ENCODE data around the gene RANBP17.
"Not testable (repeated sequence)": the region's sequence is repeated elsewhere in the genome, so short reads cannot be mapped to it uniquely, and the experiment has no call there.

Gene RANBP17

DNA sequence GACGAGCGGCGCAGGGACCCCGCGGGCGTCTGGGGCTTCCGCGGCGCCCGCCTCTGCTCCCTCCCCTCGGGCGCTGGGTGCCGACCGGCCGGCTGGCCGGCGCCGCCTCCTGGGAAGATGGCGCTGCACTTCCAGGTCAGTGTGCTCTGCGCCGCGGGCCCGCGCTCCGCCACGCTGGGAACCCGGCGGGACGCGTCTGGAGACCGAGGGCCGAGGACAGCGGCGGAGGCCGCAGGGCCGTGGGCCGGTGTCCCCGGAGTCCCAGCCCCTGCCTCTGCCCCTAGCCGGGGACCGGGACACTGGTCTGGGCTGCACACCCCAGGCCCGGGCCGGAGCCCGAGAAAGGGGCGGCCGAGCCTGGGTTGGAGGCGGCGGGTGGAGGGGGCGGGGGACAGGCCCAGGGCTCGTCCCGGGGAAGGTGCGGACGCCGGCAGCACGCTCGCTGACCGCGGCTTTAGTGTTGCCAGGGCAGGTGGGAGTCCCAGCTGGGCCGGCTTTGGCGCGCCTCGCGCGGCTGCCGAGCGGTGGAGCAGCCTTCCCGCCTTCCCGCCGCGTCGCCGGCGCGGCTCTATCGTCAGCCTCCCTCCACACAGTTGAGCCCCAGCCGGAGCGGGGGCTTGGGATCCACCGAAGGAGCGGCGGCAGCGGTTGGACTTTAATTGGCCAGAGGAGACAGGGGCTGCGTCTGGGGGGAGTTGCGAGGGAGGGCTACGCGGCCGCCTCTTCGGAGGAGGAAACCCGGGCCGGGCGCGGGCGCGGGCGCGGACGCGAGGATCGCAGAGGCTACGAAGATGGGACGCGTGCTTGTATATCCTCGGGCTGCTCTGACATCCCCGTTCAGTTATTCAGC lies at the start of gene RANBP17:
TSS of gene RANBP17 (plus strand) at position 102 of the 850 bp plus-strand sequence.
- DNase-seq = no peak

DNA sequence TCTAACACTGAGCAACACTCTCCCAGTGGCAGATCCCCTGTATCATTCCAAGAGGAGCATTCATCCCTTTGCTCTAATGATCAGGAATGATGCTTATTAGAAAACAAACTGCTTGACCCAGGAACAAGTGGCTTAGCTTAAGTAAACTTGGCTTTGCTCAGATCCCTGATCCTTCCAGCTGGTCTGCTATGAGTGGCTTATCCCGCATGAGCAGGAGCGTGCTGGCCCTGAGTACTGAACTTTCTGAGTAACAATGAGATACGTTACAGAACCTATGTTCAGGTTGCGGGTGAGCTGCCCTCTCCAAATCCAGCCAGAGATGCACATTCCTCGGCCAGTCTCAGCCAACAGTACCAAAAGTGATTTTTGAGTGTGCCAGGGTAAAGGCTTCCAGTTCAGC lies 48.6 kb upstream of the RANBP17 start:
- no peak for DNase-seq

DNA sequence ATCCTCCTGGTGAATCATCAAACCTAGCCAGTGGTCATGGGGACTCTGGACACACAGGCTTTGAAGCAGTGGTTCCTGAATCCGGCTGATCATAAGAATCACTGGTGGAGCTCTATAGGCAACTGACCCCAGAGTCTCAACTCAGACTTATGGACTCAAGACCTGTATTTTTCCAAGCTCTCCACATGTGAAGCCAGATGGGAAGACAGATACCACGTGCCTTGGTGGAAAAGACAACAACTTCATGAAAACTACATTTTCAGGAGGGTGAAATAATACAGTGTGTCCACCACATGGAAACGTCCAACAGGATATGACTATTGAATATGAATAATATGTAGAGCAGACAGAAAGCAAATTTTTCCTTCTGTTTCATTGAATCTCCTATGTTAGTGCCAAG lies 44.6 kb upstream of the RANBP17 start:
- DNase-seq = no peak

DNA sequence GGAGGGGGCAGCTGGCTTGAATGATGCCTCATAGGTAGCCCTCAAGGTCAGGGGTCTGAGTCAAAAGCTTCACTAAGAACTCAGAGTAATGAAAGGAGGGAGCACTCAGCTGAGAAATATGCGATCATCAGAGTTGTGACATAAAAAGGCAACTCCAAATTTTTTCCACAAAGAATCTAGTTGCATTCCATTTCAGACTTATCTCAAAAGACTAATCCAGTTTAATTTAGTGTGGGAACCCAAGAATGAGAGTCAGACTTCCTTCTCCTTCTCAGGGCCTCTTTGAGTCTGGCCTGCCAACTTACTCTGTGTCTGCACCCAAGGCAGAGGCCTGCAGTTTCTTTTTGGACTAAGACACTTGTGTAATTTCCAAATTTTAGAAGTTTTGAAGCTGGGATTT lies 43.6 kb upstream of the RANBP17 start:
- no peak for DNase-seq

DNA sequence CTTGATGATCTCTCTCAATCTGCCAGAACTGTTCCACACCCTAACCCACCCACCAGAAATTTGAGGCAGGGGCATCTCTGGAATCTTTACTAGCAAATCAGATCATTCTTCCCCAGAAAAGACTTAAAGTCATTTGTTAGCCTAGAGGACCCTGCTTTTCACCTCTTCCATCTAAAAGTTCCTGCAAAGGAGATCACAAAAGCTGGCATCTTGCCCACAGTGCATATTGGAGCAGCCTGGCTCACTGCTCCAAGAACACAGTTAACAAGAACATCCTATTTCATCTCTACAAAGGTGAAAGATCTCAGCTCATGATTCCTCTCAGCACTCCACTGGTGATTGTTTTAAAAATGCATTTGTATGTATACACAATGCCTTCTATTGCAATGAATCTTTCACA lies 42.0 kb upstream of the RANBP17 start:
- DNase-seq = no peak

DNA sequence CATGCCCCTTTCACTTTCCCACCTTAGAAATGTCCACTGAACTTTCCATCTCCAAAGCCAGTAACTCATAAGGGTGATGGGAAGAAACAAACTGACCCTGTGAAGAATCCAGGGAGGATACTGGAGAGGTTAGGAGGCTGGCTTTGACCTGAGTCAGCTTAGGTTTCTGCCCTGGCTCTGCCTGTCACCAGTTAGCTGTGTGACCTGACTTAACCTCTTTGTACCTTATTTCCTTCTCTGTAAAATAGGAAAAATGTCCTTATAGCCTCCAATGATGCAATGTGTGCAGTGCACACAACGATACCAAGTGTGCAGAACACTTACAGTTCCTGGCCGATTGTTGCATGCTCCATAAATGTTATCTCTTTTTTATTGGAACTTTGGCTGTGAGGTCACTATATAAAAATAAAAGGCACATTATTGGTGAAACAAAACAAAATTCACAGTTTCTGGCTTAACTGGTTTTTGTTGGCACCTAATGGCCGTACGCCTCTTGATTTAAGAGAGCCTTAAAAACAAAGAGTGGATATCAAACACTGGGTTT lies 40.5 kb upstream of the RANBP17 start:
- no peak for DNase-seq

DNA sequence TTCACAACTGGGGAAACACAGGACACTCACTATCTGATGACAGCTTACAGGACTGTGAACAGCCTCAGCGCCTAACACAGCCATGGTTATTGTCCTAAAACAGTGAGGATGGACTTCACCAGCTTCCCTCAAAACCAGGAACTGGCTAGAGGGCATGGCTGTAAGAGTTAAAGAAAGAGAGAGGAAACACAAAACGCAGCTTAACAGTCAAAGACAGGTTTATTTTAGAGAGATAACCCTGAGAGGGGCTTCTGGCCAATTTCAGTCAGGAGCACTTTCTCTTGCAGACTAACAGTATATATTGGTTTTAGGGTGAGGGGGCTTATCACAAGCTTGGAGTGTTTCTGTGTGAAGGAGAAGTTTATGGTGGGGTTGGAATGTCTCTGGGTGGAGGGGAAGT lies 35.7 kb upstream of the RANBP17 start:
- DNase-seq = no peak

DNA sequence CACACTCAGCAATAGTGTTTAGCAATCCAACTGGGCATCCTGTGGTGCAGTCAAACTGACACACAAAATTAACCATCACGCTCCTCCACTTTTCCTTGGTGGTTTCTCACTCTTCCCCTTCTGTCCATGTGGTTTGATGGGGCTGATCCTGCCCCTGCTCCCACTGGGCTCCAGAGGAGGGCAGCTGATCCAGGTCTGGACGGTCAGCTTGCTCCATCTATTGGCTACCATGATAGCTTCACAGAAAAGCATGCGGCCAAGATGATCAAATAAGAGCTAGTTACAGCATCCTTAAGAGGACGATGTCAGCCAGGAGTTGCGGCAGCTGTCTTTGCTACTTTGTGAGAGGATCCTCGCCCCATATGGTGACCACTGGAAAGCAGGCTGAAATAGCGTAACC lies 29.6 kb upstream of the RANBP17 start:
- no peak for DNase-seq

DNA sequence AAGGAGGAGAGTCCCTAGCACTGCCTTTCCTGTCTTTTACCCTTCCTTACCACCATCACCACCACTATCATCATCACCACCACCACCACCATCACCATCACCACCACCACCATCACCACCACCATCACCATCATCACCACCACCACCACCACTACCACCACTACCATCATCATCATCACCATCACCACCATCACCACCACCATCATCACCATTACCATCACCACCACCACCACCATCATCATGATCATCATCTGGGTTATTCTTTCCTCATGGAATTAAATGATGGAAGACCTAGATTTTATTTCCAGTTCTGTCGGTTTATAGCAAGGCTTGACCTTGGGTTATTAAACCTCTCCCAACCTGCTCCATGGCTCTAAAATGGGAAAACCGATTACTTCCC lies 27.8 kb upstream of the RANBP17 start:
- DNase-seq = not testable (repeated sequence)

DNA sequence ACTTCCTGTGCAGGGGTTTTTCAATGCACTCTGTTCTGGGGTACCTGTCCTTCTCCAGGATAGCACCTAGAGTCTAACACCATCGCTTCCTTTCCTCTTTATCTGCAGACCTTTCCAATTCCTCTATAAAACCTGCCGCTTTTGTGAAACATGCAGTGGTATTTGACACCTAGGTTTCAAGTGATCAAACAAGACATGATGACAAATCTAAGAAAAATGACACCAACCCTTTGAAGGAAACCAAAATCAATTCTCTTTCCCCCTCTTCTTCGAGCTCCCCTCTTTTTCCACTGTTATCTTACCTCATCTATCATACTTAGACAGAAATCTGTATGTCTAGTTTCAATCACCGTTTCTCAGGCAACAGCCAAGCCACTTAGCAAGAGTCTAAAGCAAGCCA lies 25.6 kb upstream of the RANBP17 start:
- no peak for DNase-seq

DNA sequence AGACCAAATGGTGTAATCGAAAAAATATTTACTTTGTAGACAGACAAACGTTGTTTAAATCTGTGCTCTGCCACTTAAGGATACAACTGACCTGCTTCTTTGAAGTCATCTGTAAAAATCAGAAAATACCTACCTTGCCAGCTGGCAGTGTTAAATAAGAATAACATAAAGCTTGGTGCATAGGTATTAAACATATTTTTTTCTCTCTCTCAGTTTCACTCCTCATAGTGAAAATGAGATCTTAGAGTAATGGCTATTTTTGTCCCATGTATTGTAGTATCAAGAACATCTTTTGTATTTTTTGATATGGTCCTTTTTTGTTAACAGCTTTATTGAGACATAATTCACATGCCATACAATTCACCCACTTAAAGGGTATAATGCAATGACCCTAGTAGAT lies 17.9 kb upstream of the RANBP17 start:
- DNase-seq = no peak

DNA sequence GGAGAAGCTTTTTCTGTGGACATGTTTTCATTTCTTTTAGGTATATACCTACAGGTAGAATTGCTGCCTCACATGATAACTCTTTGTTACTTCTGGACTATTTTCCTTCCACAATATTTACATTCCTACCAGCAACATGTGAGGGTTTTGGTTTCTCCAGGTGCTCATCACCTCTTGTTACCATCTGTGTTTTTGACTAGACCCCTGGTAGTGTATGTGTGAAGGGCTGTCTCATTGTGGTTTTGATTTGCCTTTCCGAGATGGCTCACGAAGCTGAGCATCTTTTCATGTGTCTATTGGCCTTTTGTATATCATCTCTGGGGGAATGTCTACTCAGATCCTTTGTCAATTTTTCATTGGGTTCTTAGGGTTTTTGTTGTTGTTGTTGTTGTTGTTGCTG lies 17.2 kb upstream of the RANBP17 start:
- DNase-seq = no peak

DNA sequence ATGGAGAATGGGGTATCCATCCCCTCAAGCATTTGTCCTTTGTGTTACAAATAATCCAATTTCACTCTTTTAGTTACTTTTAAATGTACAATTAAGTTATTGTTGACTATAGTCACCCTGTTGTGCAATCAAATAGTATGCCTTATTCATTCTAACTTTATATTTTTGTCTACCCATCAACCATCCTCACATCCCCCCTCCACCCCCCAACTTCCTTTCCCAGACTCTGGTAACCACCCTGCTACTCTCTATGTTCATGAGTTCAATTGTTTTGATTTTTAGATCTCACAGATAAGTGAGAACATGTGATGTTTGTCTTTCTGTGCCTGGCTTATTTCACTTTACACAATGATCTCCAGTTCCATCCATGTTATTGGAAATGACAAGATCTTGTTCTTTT lies 15.4 kb upstream of the RANBP17 start:
- no peak for DNase-seq

DNA sequence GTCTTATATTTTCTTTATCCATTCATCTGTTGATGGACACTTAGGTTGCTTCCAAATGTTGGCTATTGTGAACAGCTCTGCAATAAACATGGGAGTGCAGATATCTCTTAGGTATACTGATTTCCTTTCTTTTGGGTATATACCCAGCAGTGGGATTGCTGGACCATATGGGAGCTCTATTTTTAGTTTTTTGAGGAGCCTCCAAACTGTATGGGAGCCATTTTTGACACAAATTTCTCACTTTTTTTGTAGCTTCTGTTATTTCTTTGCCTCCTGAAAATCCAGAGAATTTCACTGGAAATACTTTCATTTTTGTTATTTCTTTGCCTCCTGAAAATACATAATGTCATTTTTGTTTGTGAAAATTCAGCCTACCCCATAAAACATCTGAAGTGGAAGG lies 15.0 kb upstream of the RANBP17 start:
- DNase-seq = no peak

DNA sequence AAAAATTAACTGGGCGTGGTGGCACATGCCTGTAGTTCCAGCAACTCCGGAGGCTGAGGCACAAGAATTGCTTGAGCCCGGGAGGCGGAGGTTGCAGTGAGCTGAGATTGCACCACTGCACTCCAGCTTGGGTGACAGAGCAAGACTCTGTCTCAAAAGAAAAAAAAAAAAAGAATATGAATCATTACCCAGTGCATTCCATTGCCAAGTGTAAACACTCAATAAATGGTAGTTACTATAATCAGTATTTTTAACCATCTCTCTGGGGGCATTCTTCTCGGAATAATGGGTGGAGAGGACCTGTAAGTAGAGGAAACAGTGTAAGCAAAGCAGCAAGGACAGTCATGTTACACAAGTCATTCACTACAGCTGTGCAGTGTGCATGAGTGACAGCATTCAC lies 13.8 kb upstream of the RANBP17 start:
- DNase-seq = no peak

DNA sequence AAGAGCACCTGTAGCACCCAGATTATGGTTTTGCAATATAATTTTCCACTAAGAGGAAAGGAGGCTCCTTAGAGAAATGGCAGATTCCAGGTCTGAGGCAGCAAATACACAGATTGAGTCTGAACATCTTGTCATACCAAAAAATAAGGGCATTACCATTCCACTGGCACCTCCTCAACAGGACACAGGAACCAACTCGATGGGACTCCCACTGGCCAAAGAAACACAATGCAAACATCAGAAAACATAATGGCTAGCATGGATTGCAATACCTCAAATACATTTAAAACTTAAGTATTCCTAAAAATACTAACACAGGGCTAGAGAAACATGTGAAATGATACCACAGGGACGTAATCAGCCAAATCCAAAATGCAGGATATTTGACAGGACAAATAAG lies 12.4 kb upstream of the RANBP17 start:
- no peak for DNase-seq

DNA sequence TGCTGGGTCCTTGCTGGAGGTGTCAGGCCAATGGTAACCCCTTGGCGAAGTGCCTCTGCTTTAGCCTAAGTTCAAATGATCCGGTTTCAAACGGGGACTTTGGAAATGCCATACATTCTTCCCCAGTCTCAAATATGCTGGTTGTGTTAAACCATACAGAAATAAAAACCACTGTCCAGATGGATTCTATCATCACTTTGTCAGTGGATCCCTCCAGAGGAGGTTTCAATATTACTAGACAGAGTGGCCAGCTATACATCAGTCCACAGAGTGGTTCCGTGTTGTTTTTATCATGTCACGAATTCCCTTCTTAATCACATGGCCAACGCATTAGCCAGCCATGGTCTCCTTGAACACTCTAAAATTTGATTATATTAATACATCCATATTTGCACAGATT lies 7.3 kb upstream of the RANBP17 start:
- no peak for DNase-seq

DNA sequence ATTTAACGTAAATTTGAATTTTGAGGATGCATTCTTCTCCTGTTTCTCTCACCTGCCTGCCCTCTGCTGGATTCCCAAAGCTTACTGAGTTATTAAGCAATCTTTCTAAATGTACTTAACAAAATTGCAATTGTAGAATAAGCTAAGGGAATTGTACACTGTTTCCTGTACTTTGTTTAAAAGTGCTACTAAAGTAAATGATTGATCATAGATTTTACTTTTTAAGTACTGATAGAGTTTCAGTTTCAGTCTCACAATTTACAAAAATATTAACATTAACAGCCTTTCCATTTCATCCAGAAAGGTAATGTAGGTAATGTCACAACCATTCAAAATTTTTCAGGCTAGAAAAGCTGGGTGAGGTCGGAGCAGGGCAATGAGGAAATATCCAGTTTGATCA lies 4.8 kb upstream of the RANBP17 start:
- DNase-seq = no peak

DNA sequence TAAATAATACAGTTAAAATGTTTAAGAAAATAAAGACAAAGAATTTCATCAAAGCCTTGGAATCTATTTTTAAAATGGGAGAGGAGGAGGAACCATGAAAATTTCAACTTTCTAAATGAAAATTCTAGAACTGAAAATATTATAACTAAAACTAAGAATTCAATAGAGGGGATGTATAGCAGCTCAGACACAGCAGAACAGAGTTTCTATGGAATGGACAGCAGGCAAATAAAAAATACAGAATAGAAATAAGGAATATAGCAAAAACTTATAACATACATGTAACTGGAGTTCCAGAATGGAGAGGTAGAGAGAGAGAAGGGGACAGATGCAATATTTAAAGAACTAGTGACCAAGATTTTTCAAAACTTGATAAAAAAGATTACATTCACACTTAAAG lies 1.4 kb upstream of the RANBP17 start:
- DNase-seq = no peak

DNA sequence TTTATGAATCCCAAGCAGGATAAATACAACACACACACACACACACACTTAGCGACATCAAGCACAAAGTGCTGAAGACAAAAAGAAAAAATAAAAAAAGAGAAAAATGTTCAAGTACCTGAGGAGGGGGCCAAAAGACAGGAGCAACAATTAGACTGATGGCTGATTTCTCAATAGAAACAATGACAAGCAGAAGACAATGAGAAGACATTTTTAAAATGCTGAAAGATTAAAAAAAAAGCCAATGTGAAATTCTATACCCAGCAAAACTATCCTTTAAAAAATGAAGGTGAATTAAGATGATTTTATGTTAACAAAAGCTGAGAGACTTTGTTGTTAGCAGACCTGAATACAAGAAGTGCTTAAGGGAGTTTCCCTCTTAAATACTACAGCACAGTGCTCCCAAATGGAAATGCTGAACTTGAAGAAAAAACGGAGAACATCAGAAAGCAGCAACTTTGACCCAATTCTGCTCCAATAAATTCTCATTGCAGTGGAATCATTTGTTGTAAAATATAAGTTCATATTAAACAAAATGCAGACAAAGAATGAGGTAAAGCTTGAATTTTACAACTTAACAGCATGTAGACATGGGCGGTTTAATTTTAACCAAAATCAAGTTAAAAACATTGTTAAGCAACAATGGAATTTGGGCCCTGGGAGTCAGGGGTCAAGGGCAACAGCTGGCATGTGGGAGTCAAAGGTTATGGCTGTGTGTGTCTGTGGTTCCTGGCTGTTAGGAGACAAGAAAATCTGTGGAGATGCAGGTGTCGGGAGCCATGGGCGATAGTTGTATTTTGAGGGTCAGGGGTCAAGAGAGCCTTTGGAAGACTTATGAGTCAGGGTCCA lies 776 bp upstream of the RANBP17 start:
- no peak for DNase-seq

DNA sequence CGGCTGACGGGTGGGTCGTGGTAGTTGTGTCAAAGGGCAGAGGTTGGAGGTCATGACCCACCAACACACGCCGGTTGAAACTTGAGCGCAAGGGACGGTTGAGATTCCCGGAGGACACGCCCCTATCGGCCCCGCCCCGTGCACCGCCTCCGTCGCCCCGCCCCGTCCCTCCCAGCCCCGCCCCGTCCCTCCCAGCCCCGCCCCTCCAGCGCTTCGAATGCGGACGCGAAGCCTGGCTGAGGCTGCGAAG lies 226 bp upstream of the RANBP17 start:
- no peak for DNase-seq

DNA sequence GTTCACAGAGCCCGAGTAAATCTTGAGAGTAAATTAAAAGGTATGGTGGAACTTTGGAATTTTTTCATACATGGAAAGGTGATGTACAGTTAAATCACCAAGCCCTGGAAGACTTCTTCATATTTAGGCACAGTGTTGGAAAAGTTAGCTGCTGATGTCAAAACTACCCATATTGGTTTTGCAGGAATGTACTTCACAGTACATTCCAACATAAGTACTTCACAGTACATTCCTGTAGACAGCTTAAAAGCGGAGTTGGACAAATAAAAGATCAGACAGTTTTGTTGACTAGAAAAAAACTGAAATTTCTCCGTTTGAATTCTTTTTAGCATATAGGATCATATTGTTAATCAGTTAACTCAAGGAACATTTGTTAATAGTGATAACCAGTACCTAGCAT lies 1.8 kb downstream of the RANBP17 start:
- DNase-seq = no peak

DNA sequence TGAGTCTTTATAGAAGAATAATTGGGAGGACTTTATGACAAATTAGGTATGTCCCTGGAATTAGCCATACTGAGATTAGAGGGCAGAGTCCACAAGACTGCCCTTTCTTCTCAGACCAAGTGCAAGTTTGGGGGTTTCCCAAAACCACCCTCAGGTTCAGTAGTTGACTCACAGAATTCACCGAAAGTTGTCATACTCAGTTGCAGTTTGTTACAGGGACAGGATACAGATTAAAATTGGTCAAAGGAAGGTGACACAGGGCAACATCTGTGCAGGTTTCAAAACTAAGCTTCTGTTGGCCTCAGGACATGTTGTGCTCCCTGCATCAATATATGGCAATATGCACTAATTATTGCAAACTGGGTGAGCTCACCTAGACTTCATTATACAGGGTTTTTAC lies 3.8 kb downstream of the RANBP17 start:
- no peak for DNase-seq

DNA sequence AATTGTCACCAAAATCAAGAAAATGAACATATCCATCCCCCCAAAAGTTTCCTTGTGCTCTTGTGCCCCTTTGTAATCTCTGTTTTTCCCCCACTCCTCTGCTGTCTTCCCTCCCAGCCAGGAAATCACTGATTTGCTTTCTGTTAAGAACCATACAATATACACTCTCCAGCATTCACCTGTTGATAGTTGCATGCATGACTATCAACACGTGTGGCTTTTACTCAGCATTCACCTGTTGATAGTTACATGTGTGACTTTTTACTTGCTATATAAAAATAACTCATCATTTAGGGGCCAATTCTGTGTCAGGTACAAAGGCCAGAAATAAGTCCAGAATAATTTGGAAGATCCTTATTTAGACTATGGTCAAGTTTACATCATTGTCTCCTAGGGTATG lies 6.0 kb downstream of the RANBP17 start:
- DNase-seq = no peak
